Limb (tissue), 2 donors: ENCODE measurements around the gene CLSTN2.
A peak's percentile ranks its signal among the peaks of the same experiment; 100 is the strongest.
"Not testable (repeated sequence)": the region's sequence is repeated elsewhere in the genome, so short reads cannot be mapped to it uniquely, and the experiment has no call there.

Experiments used
- DNase-seq, 2 donors: peaks; one replicate each; pipeline ENCODE4 v3.0.0-alpha.2; 2016; ENCODE audit errors: extremely low spot score in 2 of 2

Gene CLSTN2

GRCh38 chr3:140416666-140417065 lies 481.7 kb downstream of the CLSTN2 start:
- DNase-seq = peak in 1 of 2 donors; percentile 19

GRCh38 chr3:140420621-140421357 lies 485.8 kb downstream of the CLSTN2 start:
- peak in 1 of 2 donors; percentile 42 for DNase-seq

GRCh38 chr3:140421884-140422283 lies 486.9 kb downstream of the CLSTN2 start:
- no peak for DNase-seq

- no peak for DNase-seq
Measured at GRCh38 chr3:140423146-140423545, 488.2 kb downstream of the CLSTN2 start.

- not testable (repeated sequence) for DNase-seq
Measured at GRCh38 chr3:140423574-140423973, 488.6 kb downstream of the CLSTN2 start.

GRCh38 chr3:140424211-140424610 lies 489.2 kb downstream of the CLSTN2 start:
- no peak for DNase-seq

- DNase-seq = no peak
Measured at GRCh38 chr3:140424726-140425125, 489.7 kb downstream of the CLSTN2 start.

GRCh38 chr3:140427786-140428185 lies 492.8 kb downstream of the CLSTN2 start:
- DNase-seq = no peak

- DNase-seq = no peak
Measured at GRCh38 chr3:140428380-140428779, 493.4 kb downstream of the CLSTN2 start.

GRCh38 chr3:140429791-140430190 lies 494.8 kb downstream of the CLSTN2 start:
- no peak for DNase-seq

- no peak for DNase-seq
Measured at GRCh38 chr3:140430494-140430893, 495.5 kb downstream of the CLSTN2 start.

- DNase-seq = peak; percentile 55 to 71
Measured at GRCh38 chr3:140432229-140432669, 497.3 kb downstream of the CLSTN2 start.

GRCh38 chr3:140433431-140433830 lies 498.4 kb downstream of the CLSTN2 start:
- no peak for DNase-seq

- DNase-seq = no peak
Measured at GRCh38 chr3:140434261-140434905, 499.4 kb downstream of the CLSTN2 start.

GRCh38 chr3:140436421-140436820 lies 501.4 kb downstream of the CLSTN2 start:
- no peak for DNase-seq

- DNase-seq = no peak
Measured at GRCh38 chr3:140438736-140439470, 503.9 kb downstream of the CLSTN2 start.

GRCh38 chr3:140439527-140439926 lies 504.5 kb downstream of the CLSTN2 start:
- no peak for DNase-seq

- no peak for DNase-seq
Measured at GRCh38 chr3:140440446-140440845, 505.5 kb downstream of the CLSTN2 start.

- DNase-seq = no peak
Measured at GRCh38 chr3:140441006-140441405, 506.0 kb downstream of the CLSTN2 start.

- DNase-seq = no peak
Measured at GRCh38 chr3:140442621-140443020, 507.6 kb downstream of the CLSTN2 start.

GRCh38 chr3:140443073-140443472 lies 508.1 kb downstream of the CLSTN2 start:
- DNase-seq = no peak

- DNase-seq = no peak
Measured at GRCh38 chr3:140443806-140444205, 508.8 kb downstream of the CLSTN2 start.
